ENCODE results near the gene ADAM19.
"Not testable (repeated sequence)": the region's sequence is repeated elsewhere in the genome, so short reads cannot be mapped to it uniquely, and the experiment has no call there.

Gene ADAM19

GRCh38 chr5:157447201-157447637 is 128.4 kb downstream of the ADAM19 start:
- WGBS (ENCODE audit: insufficient coverage, insufficient read length), result no CpG with 5 or more reads among the region's 13 CpGs

GRCh38 chr5:157446412-157446935 is 129.1 kb downstream of the ADAM19 start:
- no CpG with 5 or more reads among the region's 9 CpGs for WGBS (ENCODE audit: insufficient coverage, insufficient read length)
- H3K4me3 ChIP-seq (ENCODE audit: low read length), result no peak overlapping the region
- H3K9me3 ChIP-seq (ENCODE audit: control insufficient read depth, insufficient read depth, low read length), result no peaks in the 10 kb centered on the region
- no peak overlapping the region for H3K27ac ChIP-seq (ENCODE audit: low read length)
- H3K36me3 ChIP-seq (ENCODE audit: control insufficient read depth, insufficient read depth, low read length), result no peaks in the 10 kb centered on the region
- DNase-seq (ENCODE audit: low read depth, low spot score), result no peak
- H3K4me1 ChIP-seq (ENCODE audit: control insufficient read depth, insufficient read depth, low read length), result no peaks in the 10 kb centered on the region
- no peaks in the 10 kb centered on the region for H3K27me3 ChIP-seq (ENCODE audit: control insufficient read depth, insufficient read depth, low read length)

More at GRCh38 chr5:157447201-157447637, 128.4 kb downstream of the ADAM19 start:
- Histone ChIP-seq H3K27me3 (ENCODE audit: control insufficient read depth, insufficient read depth, low read length) (no peaks in the 10 kb centered on the region), H3K4me1 (ENCODE audit: control insufficient read depth, insufficient read depth, low read length) (no peaks in the 10 kb centered on the region), H3K4me3 (ENCODE audit: low read length) (no peak overlapping the region), H3K9me3 (ENCODE audit: control insufficient read depth, insufficient read depth, low read length) (no peaks in the 10 kb centered on the region), H3K36me3 (ENCODE audit: control insufficient read depth, insufficient read depth, low read length) (no peaks in the 10 kb centered on the region), H3K27ac (ENCODE audit: low read length) (no peak overlapping the region)
- no peak for DNase-seq (ENCODE audit: low read depth, low spot score)

GRCh38 chr5:157445745-157446411 is 129.7 kb downstream of the ADAM19 start:
- no CpG with 5 or more reads among the region's 5 CpGs for WGBS (ENCODE audit: insufficient coverage, insufficient read length)

DNA sequence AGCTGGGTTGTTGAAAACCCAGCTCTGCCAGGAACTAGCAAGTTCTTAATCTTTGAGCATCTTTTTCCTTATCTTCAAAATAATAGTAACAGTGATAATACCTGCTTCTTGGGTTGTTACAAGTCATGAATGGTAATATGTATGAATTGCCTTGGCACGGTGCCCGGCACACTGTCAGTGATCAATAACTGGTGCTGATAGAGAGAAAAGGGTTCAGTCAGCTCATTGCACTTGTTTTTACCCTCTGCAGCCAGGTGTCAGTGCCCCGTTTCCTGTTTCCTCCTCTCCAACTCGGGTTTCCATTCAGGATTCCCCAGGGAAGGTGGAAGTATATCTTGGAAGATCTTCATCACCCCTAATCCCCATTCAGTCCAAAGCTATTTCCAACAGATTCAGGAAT is 131.4 kb downstream of the ADAM19 start:
- DNase-seq (ENCODE audit: low read depth, low spot score), result no peak
- WGBS (ENCODE audit: insufficient coverage, insufficient read length), result no CpG with 5 or more reads among the region's 4 CpGs
- H3K9me3 ChIP-seq (ENCODE audit: control insufficient read depth, insufficient read depth, low read length), result no peaks in the 10 kb centered on the region
- H3K4me1 ChIP-seq (ENCODE audit: control insufficient read depth, insufficient read depth, low read length), result no peaks in the 10 kb centered on the region
- H3K27me3 ChIP-seq (ENCODE audit: control insufficient read depth, insufficient read depth, low read length), result no peaks in the 10 kb centered on the region
- no peak overlapping the region for H3K27ac ChIP-seq (ENCODE audit: low read length)
- no peaks in the 10 kb centered on the region for H3K36me3 ChIP-seq (ENCODE audit: control insufficient read depth, insufficient read depth, low read length)
- no peak overlapping the region for H3K4me3 ChIP-seq (ENCODE audit: low read length)

More at GRCh38 chr5:157445745-157446411, 129.7 kb downstream of the ADAM19 start:
- Histone ChIP-seq H3K4me3 (ENCODE audit: low read length) (no peak overlapping the region), H3K9me3 (ENCODE audit: control insufficient read depth, insufficient read depth, low read length) (no peaks in the 10 kb centered on the region), H3K27ac (ENCODE audit: low read length) (no peak overlapping the region), H3K27me3 (ENCODE audit: control insufficient read depth, insufficient read depth, low read length) (no peaks in the 10 kb centered on the region), H3K36me3 (ENCODE audit: control insufficient read depth, insufficient read depth, low read length) (no peaks in the 10 kb centered on the region), H3K4me1 (ENCODE audit: control insufficient read depth, insufficient read depth, low read length) (no peaks in the 10 kb centered on the region)
- DNase-seq (ENCODE audit: low read depth, low spot score), result no peak

DNA sequence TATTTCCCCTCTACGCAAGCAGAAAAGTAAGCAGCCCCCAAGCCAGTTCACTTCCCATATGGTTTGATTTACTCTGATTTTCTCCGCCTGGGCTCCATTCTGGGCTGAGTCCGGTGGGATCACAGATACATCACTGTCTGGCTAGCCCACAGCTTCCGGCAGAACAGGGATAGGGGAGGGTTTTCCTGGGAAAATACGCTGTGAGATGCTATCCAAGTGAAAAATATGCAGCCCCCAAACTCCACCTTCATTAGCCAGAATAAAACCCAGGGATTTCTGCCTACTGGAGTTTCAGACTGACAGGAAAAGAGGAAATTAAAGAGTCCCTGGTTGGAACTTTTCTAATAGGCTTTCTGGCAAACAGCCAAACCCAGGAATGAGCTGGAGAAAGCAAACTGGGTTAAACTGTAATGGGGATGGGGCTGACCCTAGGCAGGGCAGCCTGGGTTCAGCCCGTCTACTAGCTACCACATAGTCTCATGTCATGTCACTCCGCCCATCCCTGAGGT is 132.5 kb downstream of the ADAM19 start:
- Histone ChIP-seq H3K36me3 (ENCODE audit: control insufficient read depth, insufficient read depth, low read length) (no peaks in the 10 kb centered on the region), H3K4me3 (ENCODE audit: low read length) (no peak overlapping the region), H3K4me1 (ENCODE audit: control insufficient read depth, insufficient read depth, low read length) (no peaks in the 10 kb centered on the region), H3K9me3 (ENCODE audit: control insufficient read depth, insufficient read depth, low read length) (no peaks in the 10 kb centered on the region), H3K27me3 (ENCODE audit: control insufficient read depth, insufficient read depth, low read length) (no peaks in the 10 kb centered on the region), H3K27ac (ENCODE audit: low read length) (no peak overlapping the region)
- no peak for DNase-seq (ENCODE audit: low read depth, low spot score)
- WGBS (ENCODE audit: insufficient coverage, insufficient read length), result no CpG with 5 or more reads among the region's 7 CpGs

DNA sequence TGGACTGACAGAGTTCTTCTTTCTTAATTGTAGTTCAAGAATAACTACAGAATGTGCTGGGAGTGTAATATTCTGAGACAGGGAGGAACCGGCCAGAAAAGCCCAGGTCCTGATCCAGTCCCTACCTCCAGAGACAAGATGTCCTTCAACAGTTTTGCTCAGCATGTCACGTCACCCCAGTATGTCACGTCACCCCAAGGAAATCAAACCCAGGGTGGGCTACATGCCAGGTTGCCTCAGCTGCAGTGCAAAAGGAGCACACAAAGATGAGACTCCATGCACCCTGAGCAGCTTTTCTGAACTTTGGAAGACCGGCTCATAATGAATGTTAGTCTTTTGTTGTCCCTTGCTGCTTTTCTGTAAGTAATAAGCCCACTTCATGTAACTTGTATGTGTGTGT is 141.5 kb downstream of the ADAM19 start:
- Histone ChIP-seq H3K36me3 (ENCODE audit: control insufficient read depth, insufficient read depth, low read length) (no peaks in the 10 kb centered on the region), H3K27me3 (ENCODE audit: control insufficient read depth, insufficient read depth, low read length) (no peaks in the 10 kb centered on the region), H3K9me3 (ENCODE audit: control insufficient read depth, insufficient read depth, low read length) (no peaks in the 10 kb centered on the region), H3K27ac (ENCODE audit: low read length) (no peak overlapping the region), H3K4me1 (ENCODE audit: control insufficient read depth, insufficient read depth, low read length) (no peaks in the 10 kb centered on the region), H3K4me3 (ENCODE audit: low read length) (no peak overlapping the region)
- no peak for DNase-seq (ENCODE audit: low read depth, low spot score)
- no CpG with 5 or more reads among the region's 4 CpGs for WGBS (ENCODE audit: insufficient coverage, insufficient read length)

DNA sequence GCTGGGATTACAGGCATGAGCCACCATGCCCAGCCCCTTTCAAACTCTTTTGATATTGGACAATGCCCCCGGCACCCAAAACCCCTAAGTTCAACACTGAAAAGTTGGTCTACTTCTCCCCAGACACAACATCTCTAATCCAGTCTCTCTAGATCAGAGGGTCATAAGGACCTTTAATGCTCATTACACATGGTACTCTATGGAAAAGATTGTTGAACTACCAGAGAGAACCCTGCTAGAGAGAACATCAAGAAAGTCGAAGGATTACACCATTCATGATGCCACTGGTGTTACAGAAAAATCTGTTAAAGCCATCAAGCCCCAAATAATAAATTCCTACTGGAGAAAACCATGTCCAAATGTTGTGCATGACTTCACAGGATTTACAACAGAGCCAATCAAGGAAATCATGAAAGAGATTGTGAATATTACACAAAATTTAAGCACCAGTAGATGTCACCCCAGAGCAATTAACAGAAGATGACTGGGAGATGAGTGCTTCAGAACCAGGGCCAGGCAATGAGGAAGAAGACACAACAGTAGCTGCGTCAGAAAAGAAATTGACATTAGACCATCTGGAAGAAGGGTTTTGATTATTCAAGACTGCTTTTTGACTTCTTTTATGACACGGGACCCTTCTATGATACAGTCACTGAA is 143.9 kb downstream of the ADAM19 start:
- peak; percentile 9 for DNase-seq (ENCODE audit: low read depth, low spot score)
- Histone ChIP-seq H3K27me3 (ENCODE audit: control insufficient read depth, insufficient read depth, low read length) (no peaks in the 10 kb centered on the region), H3K4me3 (ENCODE audit: low read length) (no peak overlapping the region), H3K36me3 (ENCODE audit: control insufficient read depth, insufficient read depth, low read length) (no peaks in the 10 kb centered on the region), H3K27ac (ENCODE audit: low read length) (no peak overlapping the region), H3K4me1 (ENCODE audit: control insufficient read depth, insufficient read depth, low read length) (no peaks in the 10 kb centered on the region), H3K9me3 (ENCODE audit: control insufficient read depth, insufficient read depth, low read length) (no peaks in the 10 kb centered on the region)
- no CpG with 5 or more reads among the region's 4 CpGs for WGBS (ENCODE audit: insufficient coverage, insufficient read length)

DNA sequence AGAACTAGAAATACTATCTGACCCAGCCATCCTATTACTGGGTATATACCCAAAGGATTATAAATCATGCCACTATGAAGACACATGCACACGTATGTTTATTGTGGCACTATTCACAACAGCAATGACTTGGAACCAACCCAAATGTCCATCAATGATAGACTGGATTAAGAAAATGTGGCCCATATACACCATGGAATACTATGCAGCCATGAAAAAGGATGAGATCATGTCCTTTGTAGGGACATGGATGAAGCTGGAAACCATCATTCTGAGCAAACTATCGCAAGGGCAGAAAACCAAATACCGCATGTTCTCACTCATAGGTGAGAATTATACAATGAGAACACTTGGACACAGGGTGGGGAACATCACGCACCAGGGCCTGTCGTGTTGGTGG is 145.7 kb downstream of the ADAM19 start:
- no CpG with 5 or more reads among the region's 5 CpGs for WGBS (ENCODE audit: insufficient coverage, insufficient read length)
- not testable (repeated sequence) for H3K27ac ChIP-seq (ENCODE audit: low read length); DNase-seq (ENCODE audit: low read depth, low spot score); H3K4me3 ChIP-seq (ENCODE audit: low read length); H3K4me1 ChIP-seq (ENCODE audit: control insufficient read depth, insufficient read depth, low read length); H3K9me3 ChIP-seq (ENCODE audit: control insufficient read depth, insufficient read depth, low read length); H3K36me3 ChIP-seq (ENCODE audit: control insufficient read depth, insufficient read depth, low read length); H3K27me3 ChIP-seq (ENCODE audit: control insufficient read depth, insufficient read depth, low read length)

Data from iPS DF 6.9 (cell line).